PC-3 (cell line): ENCODE data around the gene NAGK.
"Not testable (repeated sequence)": the region's sequence is repeated elsewhere in the genome, so short reads cannot be mapped to it uniquely, and the experiment has no call there.

Source experiments
- CTCF ChIP-seq: fragments of 300-600 bp; sonication (generic); conservative IDR thresholded peaks from 2 replicates; pipeline ENCODE4 v1.5.1; 2017; ENCODE audit warnings: antibody characterized with exemption, low read depth, mild to moderate bottlenecking, low read length
- EZH2 ChIP-seq: fragments of 300-600 bp; sonication (generic); IDR thresholded peaks from one replicate; pipeline ENCODE4 v1.6.1; 2017; ENCODE audit warnings: antibody characterized with exemption, mild to moderate bottlenecking, low read length; ENCODE audit not compliant: unreplicated experiment
- EZH2phosphoT487 ChIP-seq: fragments of 300-600 bp; sonication (generic); IDR thresholded peaks from 2 replicates; pipeline ENCODE4 v1.6.1; 2018; ENCODE audit warnings: mild to moderate bottlenecking, antibody characterized with exemption, low read length, borderline replicate concordance

GRCh38 chr2:71106463-71106862 lies 38.0 kb downstream of the NAGK start:
- not testable (repeated sequence) for TF ChIP-seq EZH2, CTCF, EZH2phosphoT487
